ENCODE data around the gene TXNIP.

The TXNIP gene

DNA sequence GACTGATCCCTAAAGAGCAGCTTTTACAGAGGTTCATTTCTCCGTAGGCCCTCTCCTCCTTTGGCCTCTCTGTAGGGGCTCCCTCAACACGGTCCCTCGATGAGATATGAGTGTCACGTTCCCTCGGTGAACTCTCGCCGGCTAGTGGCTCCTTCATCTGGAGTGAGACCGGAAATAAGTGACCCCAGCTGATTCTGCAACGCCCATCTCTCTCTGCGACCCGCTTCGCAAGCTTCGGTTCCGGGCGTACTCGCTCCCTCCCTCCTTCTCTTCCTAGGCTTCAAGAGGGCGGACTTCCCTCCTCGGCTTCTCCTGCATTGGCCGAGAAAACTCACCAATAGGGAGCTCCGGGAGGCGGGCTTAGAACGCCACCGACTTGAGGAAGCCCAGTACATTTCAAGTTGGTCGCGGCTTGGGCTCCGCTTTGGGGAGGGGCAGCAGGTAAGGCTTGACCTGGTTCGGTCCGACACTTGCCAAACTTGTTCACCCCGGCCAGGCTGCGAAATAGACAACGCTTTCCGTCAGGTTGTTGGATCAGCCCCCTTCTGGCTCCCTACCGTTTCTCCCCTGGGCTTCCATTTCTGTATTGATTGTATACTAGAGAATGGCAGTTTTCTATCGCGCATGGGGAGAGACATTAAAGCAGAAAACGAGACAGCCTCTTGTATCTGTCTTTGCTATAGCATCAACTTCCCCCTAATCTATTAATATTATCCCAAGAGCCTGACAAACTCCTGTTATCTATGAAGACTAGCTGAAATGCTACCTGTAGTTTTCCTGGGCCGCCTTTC, 31.9 kb downstream of the TXNIP start, which contains the start of the genes ANKRD34A and POLR3GL:
TSS of gene ANKRD34A (minus strand) at position 248 of the 791 bp plus-strand sequence. CDS start 2,816 bp downstream, outside the sequence.
TSS of gene POLR3GL (plus strand) at position 363 of the 791 bp plus-strand sequence. CDS start 10,176 bp downstream, outside the sequence.
- in situ Hi-C loops (cut with MboI; ENCODE audit: low sequenced_read_pairs): no loop called here

GRCh38 chr1:145963265-145964019, 32.9 kb downstream of the TXNIP start:
- in situ Hi-C loops (cut with MboI; ENCODE audit: low sequenced_read_pairs): no loop called here

DNA sequence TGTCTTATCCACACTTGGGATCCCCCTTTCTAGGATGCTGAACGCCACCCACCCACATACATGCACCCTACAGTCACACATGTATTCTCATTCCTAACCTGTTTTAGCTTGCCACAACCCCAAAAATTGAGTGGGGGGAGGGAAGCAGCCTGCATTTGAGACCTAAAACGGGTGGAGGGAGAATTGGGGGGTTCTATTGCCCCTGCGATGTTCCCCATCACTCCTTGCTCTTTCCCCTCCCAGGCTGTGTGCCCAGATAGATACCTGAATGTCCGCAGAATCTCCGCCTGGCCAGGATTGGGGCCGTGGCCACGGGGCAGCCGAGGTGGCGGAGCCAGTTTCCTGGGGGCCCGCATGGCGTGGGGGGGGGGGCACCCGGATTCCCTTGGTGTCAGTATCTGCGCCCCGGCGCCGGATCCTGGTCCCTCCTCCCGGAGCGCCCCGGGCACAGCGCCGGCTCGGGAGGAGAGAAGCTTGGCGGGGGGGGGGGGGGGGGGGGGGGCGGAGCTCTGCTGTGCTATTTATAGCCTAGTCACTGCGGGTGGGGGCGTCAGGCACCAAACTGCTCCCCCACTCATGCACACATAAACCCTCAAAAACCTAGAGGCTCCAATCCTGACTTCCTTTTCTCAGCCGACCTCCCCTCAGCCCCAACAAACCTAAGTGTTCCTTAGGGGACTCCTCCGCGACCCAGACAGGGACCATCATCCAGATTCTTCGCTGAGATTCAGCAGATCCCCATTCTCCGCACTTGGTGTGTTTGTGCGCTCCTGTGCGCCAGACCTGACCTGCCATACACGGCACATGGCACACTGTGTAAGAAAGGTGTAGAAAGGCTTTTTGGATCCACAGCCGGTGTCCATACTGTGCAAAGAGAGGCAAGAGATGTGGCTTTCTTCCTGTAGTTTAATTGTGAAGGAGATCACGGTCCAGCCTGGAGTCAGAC, 33.9 kb downstream of the TXNIP start:
- in situ Hi-C loops (cut with MboI; ENCODE audit: low sequenced_read_pairs): no loop called here

DNA sequence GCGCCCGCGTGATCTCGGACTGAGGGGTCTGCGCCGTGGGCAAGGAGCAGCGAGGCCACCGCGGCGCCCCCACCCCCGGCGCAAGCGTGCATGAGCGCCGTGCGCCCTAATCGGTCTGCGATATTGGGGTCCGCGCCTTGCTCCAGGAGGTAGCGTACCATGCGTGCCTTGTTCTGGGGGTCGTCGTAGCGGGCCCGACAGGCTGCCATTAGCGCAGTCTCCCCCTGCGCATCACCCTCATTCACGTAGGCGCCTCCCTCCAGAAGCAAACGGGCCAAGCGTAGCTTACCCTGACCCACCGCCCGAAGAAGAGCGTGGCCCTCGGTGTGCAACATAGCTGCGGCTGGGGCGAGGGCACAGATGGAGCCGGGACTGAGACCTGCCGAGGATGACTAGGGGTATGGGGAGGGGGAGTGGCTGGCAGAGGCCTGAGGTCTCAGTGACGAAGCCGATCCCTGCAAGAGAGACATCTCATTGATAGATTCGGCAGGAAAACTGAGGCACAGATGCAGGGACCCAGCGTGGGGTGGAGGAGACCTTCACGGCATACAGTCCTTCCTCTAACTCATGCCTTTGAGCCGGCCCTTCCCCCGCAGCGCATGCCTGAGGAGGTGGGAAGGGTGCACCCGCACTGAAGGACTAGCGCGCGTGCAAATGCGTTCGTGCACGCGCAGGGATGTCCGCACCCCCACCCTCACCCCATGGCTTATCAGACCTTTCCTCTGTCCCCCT, 34.8 kb downstream of the TXNIP start:
- in situ Hi-C loops (cut with MboI; ENCODE audit: low sequenced_read_pairs): no loop called here

- in situ Hi-C loops (cut with MboI; ENCODE audit: low sequenced_read_pairs): no loop called here
Observed at GRCh38 chr1:145961109-145961424, 35.3 kb downstream of the TXNIP start.

DNA sequence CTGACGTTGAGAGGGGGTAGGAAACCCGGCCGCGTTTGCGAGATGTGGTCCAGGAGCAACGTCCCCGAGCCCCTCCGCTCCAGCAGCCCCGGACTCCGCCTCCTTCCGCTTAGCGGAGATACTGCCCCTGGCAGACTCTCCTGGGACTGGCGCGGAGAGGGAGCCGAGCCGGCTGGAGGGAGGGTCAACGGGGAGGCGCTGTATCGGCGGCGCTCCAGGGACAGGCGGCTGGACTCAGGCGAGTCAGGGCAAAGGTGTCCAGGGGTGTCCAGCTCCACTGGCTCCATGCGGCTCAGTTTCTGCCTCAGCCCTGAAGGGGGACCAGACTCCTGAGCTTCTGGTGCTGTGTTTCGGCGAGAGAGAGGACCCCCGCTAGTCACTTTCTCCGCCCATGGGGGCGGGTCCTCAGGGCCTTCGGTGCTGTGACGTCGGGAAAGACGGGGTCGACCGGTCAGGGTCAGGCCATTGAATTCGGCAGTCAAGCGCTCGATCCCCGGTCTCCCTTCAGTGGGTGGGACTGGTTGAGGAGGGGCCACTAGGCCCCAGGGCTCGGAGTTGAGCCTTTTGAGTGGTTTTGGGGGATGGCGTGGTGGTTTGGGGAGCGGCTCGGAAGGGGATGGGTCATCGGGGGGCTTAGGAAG, 35.8 kb downstream of the TXNIP start:
- in situ Hi-C loops (cut with MboI; ENCODE audit: low sequenced_read_pairs): no loop called here

DNA sequence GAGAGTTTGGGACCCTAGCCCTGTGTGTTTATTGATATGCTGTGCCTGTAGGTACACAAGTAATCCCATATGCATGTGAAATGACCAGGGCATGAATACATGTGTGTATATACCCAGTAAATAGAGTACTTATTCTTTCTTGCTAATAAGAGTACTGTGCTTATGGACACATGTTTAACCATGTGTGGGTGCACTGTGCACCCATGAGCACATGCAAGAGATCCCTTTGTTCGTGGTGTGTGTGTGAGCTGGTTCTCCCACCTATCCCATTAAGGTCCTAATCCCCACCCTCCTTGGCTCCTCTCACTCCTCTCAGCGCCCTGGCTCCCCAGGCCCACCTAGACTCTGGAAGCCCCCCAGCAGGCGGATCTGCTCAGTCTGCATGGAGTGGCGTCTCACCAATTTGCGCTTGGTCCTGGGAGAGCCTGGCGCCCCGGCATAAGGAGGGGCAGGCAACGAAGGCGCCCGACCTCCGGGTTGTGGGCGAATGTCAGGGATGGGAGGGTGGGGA, 36.4 kb downstream of the TXNIP start:
- in situ Hi-C loops (cut with MboI; ENCODE audit: low sequenced_read_pairs): no loop called here

DNA sequence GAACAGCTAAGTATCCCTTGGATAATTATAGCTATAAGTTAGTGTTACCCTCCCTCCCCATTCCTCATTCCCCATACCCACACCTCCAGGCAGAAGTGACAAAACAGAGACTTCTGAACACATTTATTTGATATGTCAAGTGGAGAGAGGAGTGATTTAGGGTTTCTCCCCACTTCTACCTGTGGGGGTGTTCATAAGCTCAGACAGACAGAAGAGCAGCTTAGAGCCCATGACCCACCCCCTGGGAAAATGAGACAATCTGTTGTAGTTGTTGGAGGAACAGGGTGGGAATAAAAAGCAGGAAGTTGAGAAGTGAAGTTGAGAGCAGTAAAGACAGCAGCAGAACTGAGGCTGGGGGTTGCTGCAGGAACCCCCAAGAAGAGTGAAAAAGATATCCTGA, 37.0 kb downstream of the TXNIP start:
- in situ Hi-C loops (cut with MboI; ENCODE audit: low sequenced_read_pairs): no loop called here

DNA sequence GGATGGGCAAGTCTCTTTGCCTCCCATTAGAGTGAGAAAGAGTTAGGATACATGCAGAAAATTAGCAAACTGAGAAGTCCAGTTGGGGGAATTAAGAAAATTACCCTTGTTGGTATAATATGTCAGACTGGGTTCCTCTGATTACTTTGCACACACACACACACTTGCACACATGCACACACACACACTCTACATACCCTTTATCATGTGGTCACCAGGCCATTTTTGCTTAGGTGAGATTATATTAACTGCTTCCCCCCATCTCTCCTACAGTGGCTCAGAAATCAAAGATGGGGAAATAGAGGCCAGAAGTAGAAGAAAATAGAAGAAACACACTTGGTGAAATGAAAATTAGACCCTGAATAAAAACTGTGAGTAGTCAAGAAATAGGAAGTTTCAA, 37.6 kb downstream of the TXNIP start:
- in situ Hi-C loops (cut with MboI; ENCODE audit: low sequenced_read_pairs): no loop called here

DNA sequence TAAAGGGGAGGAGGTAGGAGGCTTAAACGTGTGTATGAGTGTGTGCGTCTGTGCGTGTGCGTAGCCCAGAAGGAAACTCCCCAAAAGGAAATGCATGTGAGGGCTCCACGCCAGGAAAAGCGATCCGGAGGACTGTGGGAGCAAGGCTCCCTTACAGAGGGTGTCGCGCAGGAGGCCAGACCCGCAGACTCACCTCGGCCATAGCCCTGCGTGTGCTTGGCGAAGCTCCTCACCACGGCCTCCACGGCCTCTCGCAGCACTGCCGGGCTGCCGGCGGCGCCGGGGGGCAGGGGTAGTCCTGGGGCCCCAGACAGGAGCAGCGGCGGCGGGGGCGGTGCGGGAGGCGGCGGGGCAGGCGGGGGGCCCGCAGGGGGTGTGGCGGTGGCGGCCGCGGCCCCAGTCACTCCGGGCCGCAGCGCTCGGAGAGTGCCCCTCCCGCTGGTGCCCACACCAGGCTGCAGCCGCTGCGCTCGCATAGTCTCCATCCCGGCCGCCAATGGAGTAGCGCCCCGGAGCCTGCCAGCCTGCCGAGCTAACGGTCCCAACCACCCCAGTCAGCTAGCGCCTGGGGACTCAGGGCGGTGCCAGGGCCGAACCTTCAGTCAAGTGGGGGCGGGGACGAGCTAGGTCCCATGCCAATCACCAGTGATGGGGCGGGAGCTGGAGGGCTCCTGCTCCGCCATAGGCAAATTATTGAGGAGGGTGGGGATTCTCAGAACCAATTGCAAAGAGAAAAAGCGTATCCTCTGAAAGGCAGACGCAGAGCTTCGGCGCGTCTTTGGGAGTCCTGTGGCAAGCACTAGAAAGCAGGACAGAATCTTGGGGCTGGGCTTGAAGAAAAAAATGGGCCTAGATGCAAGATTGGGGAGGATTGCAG, 38.7 kb downstream of the TXNIP start, which contains the start of gene LIX1L:
TSS of gene LIX1L (minus strand) at position 575 of the 877 bp plus-strand sequence. CDS start at position 485, 90 bp downstream.
- in situ Hi-C loops (cut with MboI; ENCODE audit: low sequenced_read_pairs): no loop called here

DNA sequence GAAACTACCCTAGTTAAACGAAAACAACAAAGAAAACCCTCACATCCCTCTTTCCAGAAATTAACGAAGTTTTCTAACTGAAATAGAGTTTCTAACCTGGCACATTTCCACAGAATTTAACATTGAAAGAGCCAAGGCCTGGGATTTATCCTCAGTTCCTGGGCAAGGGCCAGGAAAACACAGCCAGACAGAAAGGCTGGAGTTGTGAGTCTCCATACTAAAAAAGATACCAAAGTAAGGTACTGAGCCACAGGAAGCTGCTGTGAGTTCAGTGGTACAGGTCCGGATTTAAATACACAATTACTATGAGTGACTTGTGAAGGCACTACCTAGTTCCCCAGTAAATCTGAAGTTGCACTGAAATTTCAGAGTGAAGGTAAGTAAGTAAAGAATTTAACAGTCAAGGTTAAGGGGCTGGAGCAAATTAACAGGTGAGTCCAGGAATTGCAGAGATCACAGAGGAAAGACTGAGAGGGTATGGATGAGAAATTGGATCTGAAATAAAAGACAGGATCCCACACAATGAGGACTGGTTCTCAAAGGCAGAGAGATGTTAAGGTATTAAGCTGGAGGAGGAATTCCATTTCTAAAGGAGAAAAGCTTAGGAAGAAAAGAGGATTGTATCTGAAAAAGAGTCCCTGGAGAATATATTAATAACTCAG, 39.5 kb downstream of the TXNIP start:
- in situ Hi-C loops (cut with MboI; ENCODE audit: low sequenced_read_pairs): no loop called here

DNA sequence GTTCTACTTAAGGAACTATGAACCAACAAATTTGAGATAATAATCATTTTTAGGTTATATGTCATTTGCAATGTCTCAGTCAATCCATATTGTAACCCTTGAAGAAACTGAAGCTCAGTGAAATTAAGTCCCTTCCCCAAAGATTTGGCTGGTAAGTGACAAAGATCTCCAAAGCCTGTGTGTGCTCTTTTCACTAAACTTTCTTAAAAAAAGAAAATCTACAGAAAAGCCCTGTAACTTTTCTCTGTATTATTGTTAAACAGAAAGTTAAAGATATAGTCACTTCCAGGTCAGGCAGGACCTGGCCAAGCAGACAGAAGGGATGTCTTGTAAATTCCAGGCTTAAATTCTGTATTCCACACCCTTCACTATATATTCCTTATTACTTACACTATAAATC, 40.0 kb downstream of the TXNIP start:
- in situ Hi-C loops (cut with MboI; ENCODE audit: low sequenced_read_pairs): no loop called here

DNA sequence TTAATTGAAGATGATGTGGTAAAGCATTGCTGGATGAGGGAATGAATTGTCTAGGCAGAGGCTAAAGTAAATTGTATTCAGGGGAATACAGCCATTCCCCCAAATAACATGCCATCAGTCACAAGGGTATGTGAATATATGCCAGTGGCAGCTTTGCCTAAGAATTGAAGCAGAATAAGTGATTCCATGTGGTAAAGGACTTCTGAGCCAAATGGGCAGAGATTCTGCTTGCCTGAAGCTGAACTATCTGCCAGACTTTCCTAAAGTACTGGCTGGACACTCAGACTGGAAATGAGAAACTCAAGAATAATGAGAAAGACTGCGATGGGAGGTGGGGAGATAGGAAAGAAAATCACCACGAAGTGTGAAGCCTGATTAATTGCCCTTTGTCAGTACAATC, 40.9 kb downstream of the TXNIP start:
- in situ Hi-C loops (cut with MboI; ENCODE audit: low sequenced_read_pairs): no loop called here

- in situ Hi-C loops (cut with MboI; ENCODE audit: low sequenced_read_pairs): no loop called here
Observed at GRCh38 chr1:145953861-145954260, 42.5 kb downstream of the TXNIP start.

DNA sequence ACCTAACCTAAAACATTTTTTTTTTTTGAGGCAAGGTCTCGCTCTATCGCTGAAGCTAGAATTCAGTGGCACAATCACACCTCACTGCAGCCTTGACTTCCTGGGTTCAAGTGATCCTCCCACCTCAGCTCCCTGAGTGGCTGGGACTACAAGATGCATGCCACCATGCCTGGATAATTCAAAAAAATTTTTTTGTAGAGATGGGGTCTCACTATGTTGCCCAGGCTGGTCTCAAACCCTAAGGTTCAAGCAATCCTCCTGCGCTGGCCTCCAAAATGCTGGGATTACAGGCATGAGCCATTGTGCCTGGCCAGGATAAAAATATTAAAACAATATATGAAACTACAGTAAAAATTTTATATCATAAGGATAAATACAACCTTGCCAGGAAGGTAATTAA, 43.5 kb downstream of the TXNIP start:
- in situ Hi-C loops (cut with MboI; ENCODE audit: low sequenced_read_pairs): no loop called here

DNA sequence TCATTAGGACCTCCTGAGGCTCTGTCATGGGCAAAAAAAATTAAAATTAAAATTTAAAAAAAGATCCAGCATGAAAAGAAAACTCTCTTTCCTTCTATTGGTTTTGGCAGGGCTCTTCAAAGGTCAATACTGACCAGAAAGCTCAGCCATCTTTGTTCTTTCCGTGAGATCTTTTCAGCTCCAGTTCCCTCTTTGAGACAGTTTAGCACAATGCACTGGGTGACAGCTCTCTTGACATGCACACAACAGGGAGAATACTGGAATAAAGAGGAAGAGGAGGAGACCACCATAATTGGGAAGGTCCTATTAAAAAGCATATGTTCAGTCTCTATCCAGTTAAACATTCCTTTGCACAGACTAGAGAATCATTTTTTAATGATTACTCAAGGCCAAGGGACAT, 44.9 kb downstream of the TXNIP start:
- in situ Hi-C loops (cut with MboI; ENCODE audit: low sequenced_read_pairs): no loop called here

- in situ Hi-C loops (cut with MboI; ENCODE audit: low sequenced_read_pairs): no loop called here
Observed at GRCh38 chr1:145949219-145949618, 47.2 kb downstream of the TXNIP start.

DNA sequence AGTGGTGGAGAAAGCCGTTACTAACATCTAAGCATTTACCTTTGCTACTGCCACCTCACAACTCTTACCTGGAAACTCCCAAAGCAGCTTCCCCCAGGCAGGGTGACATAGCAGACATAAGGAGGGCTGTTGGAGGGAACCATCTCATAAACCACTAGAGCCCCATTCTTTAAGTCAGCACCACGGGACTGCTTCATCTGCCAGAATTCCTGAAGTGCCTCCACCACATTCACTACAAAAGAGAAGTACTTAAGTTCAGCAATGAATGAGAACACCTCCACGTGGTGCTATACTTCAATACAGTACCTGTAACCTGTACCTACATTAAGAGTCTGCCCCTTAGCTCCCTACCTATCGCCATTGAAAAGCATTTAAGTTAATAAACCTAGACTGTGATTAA, 48.8 kb downstream of the TXNIP start:
- in situ Hi-C loops (cut with MboI; ENCODE audit: low sequenced_read_pairs): no loop called here

All from hTERT RPE-1 (cell line).